Stimulated activated CD8-positive, alpha-beta memory T cell treated with anti-CD3 and anti-CD28 coated beads, Interleukin-4, amount 100 ng/mL, for 24 hours (primary cell): ENCODE data around the gene GOLGA6L10.
"Not testable (repeated sequence)": the region's sequence is repeated elsewhere in the genome, so short reads cannot be mapped to it uniquely, and the experiment has no call there.

Experiments
- DNase-seq: peaks from one replicate; pipeline ENCODE4 v3.0.0-alpha.2; 2020; ENCODE audit warnings: low read depth

The GOLGA6L10 gene

GRCh38 chr15:82299511-82299914, 49.8 kb downstream of the GOLGA6L10 start:
- not testable (repeated sequence) for DNase-seq

GRCh38 chr15:82298520-82298919, 50.8 kb downstream of the GOLGA6L10 start:
- DNase-seq: peak; percentile 42

- DNase-seq: no peak
Measured at GRCh38 chr15:82298032-82298431, 51.2 kb downstream of the GOLGA6L10 start.

GRCh38 chr15:82297546-82297945, 51.7 kb downstream of the GOLGA6L10 start:
- no peak for DNase-seq

- no peak for DNase-seq
Measured at GRCh38 chr15:82294061-82294690, 55.1 kb downstream of the GOLGA6L10 start.

GRCh38 chr15:82292271-82292670, 57.0 kb downstream of the GOLGA6L10 start:
- no peak for DNase-seq
